ENCODE measurements around the gene SKI. TPM values are rescaled to one million over a fixed set of nuclear protein-coding genes. Genes with fewer than 3 reads are reported as not detected.

The SKI gene
- total and polyA plus RNA-seq, 2 of the 8 experiments (the other 6 are each of a cell fraction or from before 2014, with no cell fraction given), result 8.3 to 87.6 TPM

- TF ChIP-seq ATF2 (IDR thresholded peaks at IDR 0.05; ENCODE audit: low read length) (no peak), PHF8 (conservative IDR thresholded peaks at IDR 0.05; ENCODE audit: low read depth, low read length) (no peak), TAF1 (IDR thresholded peaks at IDR 0.05; ENCODE audit: low read depth, low read length) (no peak), GTF2F1 (IDR thresholded peaks at IDR 0.05; ENCODE audit: borderline replicate concordance, low read depth, low read length) (no peak), RNF2 (IDR thresholded peaks at IDR 0.05; ENCODE audit: borderline replicate concordance, low read depth, low read length, missing control alignments, poor library complexity, severe bottlenecking) (no peak), POLR2AphosphoS5 (IDR thresholded peaks at IDR 0.05; ENCODE audit: low read depth, low read length) (no peak), JUND (IDR thresholded peaks at IDR 0.05; ENCODE audit: low read length) (no peak), BRCA1 (IDR thresholded peaks at IDR 0.05; ENCODE audit: low read depth, low read length) (no peak)
These were observed 66.1 kb downstream of the SKI start (continued) for GRCh38 chr1:2294033-2294724.

Measured in H1 (cell line).